B cell (primary cell): ENCODE measurements around the gene XRCC6.

Experiments
- EZH2 ChIP-seq: IDR thresholded peaks from 2 replicates; pipeline ENCODE4 v1.6.1; 2012; ENCODE audit warnings: borderline replicate concordance, low read depth, mild to moderate bottlenecking, moderate library complexity, low read length; ENCODE audit not compliant: insufficient read depth, poor library complexity, severe bottlenecking
- TF ChIP-seq, protein P1 (sequence below): fragments of 200-600 bp; IDR thresholded peaks from one replicate; pipeline ENCODE4 v1.8.0; 2022; ENCODE audit warnings: antibody characterized with exemption, mild to moderate bottlenecking

DNA sequence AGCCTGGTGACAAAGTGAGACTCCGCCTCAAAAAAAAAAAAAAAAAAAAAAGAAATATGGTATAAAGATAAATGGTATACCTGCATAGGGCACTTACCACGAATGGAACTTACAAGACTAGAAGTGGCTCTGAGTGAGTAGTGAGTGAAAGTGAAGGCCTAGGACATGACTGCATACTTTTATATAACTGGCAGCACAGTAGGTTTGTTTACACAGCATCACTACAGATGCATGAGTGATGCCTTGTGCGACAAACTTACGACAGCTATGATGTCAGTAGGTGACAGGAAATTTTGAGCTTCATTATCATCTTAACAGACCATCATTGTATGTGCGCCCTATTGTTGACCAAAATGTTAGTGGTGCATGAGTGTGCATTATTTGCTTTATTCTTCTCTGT, 17.7 kb downstream of the XRCC6 start:
- TF ChIP-seq, protein P1, sequence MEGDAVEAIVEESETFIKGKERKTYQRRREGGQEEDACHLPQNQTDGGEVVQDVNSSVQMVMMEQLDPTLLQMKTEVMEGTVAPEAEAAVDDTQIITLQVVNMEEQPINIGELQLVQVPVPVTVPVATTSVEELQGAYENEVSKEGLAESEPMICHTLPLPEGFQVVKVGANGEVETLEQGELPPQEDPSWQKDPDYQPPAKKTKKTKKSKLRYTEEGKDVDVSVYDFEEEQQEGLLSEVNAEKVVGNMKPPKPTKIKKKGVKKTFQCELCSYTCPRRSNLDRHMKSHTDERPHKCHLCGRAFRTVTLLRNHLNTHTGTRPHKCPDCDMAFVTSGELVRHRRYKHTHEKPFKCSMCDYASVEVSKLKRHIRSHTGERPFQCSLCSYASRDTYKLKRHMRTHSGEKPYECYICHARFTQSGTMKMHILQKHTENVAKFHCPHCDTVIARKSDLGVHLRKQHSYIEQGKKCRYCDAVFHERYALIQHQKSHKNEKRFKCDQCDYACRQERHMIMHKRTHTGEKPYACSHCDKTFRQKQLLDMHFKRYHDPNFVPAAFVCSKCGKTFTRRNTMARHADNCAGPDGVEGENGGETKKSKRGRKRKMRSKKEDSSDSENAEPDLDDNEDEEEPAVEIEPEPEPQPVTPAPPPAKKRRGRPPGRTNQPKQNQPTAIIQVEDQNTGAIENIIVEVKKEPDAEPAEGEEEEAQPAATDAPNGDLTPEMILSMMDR = no peak
- TF ChIP-seq EZH2 = no peak
